Liver (tissue), 3 donors: Measurements from ENCODE around the gene RPL38.

Experiments used
- ATF3 ChIP-seq: IDR thresholded peaks from 2 replicates; pipeline ENCODE4 v1.6.1; 2016; ENCODE audit warnings: antibody characterized with exemption
- CTCF ChIP-seq: fragments of 150-350 bp; IDR thresholded peaks from 2 replicates; pipeline ENCODE4 v1.5.1; 2017; ENCODE audit warnings: improper control_type of control experiment, low read depth, low read length; ENCODE audit not compliant: missing input control
- EGR1 ChIP-seq, 2 donors: IDR thresholded peaks; 2 replicates each; pipeline ENCODE4 v1.6.1; 2016 to 2018; ENCODE audit warnings: antibody characterized with exemption in 2 of 2, low read depth in 2 of 2
- FOXA1 ChIP-seq: IDR thresholded peaks from 2 replicates; pipeline ENCODE4 v1.6.1; 2016; ENCODE audit warnings: antibody characterized with exemption
- GABPA ChIP-seq, 2 donors: IDR thresholded peaks in 1 of 2; conservative IDR thresholded peaks in 1 of 2; 2 replicates each; pipeline ENCODE4 v1.6.1; 2016; ENCODE audit warnings: antibody characterized with exemption in 2 of 2, mild to moderate bottlenecking in 1 of 2, moderate library complexity in 1 of 2
- JUND ChIP-seq, 2 donors: IDR thresholded peaks; 2 replicates each; pipeline ENCODE4 v1.6.1; 2016; ENCODE audit warnings: antibody characterized with exemption in 2 of 2
- MAX ChIP-seq: IDR thresholded peaks from 2 replicates; pipeline ENCODE4 v1.6.1; 2016; ENCODE audit warnings: antibody characterized with exemption
- RAD21 ChIP-seq, 2 donors: IDR thresholded peaks; 2 replicates each; pipeline ENCODE4 v1.6.1; 2016; ENCODE audit warnings: antibody characterized with exemption in 2 of 2, mild to moderate bottlenecking in 2 of 2
- REST ChIP-seq: IDR thresholded peaks from 2 replicates; pipeline ENCODE4 v1.6.1; 2016; ENCODE audit warnings: antibody characterized with exemption, mild to moderate bottlenecking
- SP1 ChIP-seq: IDR thresholded peaks from 2 replicates; pipeline ENCODE4 v1.6.1; 2018; ENCODE audit warnings: antibody characterized with exemption, mild to moderate bottlenecking
- TAF1 ChIP-seq: conservative IDR thresholded peaks from 2 replicates; pipeline ENCODE4 v1.6.1; 2016; ENCODE audit warnings: antibody characterized with exemption, mild to moderate bottlenecking
- YY1 ChIP-seq: IDR thresholded peaks from 2 replicates; pipeline ENCODE4 v1.6.1; 2016; ENCODE audit warnings: antibody characterized with exemption, mild to moderate bottlenecking
- ZBTB33 ChIP-seq: IDR thresholded peaks from 2 replicates; pipeline ENCODE4 v1.6.1; 2016; ENCODE audit warnings: antibody characterized with exemption
- donor health status: healthy.
- donor health status: healthy.

GRCh38 chr17:74237321-74237720 is 33.8 kb downstream of the RPL38 start:
- TF ChIP-seq CTCF (no peak), YY1 (no peak), EGR1 (IDR thresholded peaks at IDR 0.05; ENCODE audit: low read depth in 2 of 2) (no peak), SP1 (no peak), RAD21 (IDR thresholded peaks at IDR 0.05) (no peak), MAX (no peak), REST (no peak), ZBTB33 (no peak), JUND (IDR thresholded peaks at IDR 0.05) (no peak), TAF1 (no peak), FOXA1 (no peak), GABPA (IDR thresholded peaks at IDR 0.05 in 1 of 2, conservative IDR thresholded peaks at IDR 0.05 in 1 of 2) (no peak), ATF3 (no peak)
